ENCODE data around the gene APP. TPM values are rescaled to one million over a fixed set of nuclear protein-coding genes. Genes with fewer than 3 reads are reported as not detected.

The APP gene
- total RNA-seq, 2 experiments from 2014 or later: 39.3 to 39.4 TPM

GRCh38 chr21:26171258-26172100 is 909 bp upstream of the APP start:
- intact Hi-C loops (cut with micrococcal nuclease): loop anchor here (5.0 kb wide), 1 partner anchor 274 kb away; no protein-coding TSS in a partner anchor
- CTCF ChIA-PET: interaction anchor here (0.7 to 2.9 kb wide), 13 partner anchors 10 to 381 kb away, joined by 3 to 17 read pairs (median 5); no protein-coding TSS in a partner anchor
- no peak for ATAC-seq
- peak overlapping the region; percentile 89 for H3K4me3 Mint-ChIP-seq
- peaks cover 10% of the 10 kb centered on the region for H3K27me3 Mint-ChIP-seq
- H3K4me1 Mint-ChIP-seq (ENCODE audit: low read depth): peaks cover 17% of the 10 kb centered on the region
- TF ChIP-seq CTCF (IDR thresholded peaks at IDR 0.05): no peak
- peaks cover 8% of the 10 kb centered on the region for H3K36me3 Mint-ChIP-seq (ENCODE audit: low read depth)
- H3K27ac Mint-ChIP-seq: no peak overlapping the region
- POLR2A ChIA-PET: no interaction called here
- H3K9me3 Mint-ChIP-seq: no peaks in the 10 kb centered on the region
- no peak for DNase-seq

GRCh38 chr21:26169611-26170470 is 729 bp downstream of the APP start:
- Mint-ChIP-seq H3K36me3 (ENCODE audit: low read depth) (peaks cover 8% of the 10 kb centered on the region), H3K4me1 (ENCODE audit: low read depth) (peaks cover 19% of the 10 kb centered on the region), H3K9me3 (no peaks in the 10 kb centered on the region), H3K27me3 (peaks cover 10% of the 10 kb centered on the region), H3K4me3 (peak overlapping the region; percentile 89), H3K27ac (peak overlapping the region; percentile 76)
- intact Hi-C loops (cut with micrococcal nuclease): loop anchor here (5.0 to 10.0 kb wide), 3 partner anchors 95 to 288 kb away; no protein-coding TSS in a partner anchor
- DNase-seq (peak; percentile 45), ATAC-seq (peak; percentile 45)
- CTCF ChIA-PET: interaction anchor here (1.2 to 2.9 kb wide), 9 partner anchors 8 to 561 kb away, joined by 4 to 17 read pairs (median 5); no protein-coding TSS in a partner anchor
- TF ChIP-seq CTCF (IDR thresholded peaks at IDR 0.05): no peak
- POLR2A ChIA-PET: interaction anchor here (0.6 to 1.6 kb wide), 3 partner anchors 12 to 435 kb away, joined by 3 to 4 read pairs (median 4); partner anchors contain the start of genes ATP5PF and GABPA

- ChIA-PET POLR2A (interaction anchor here (1.5 to 1.6 kb wide), 2 partner anchors 11 to 434 kb away, joined by 4 read pairs; partner anchors contain the start of genes ATP5PF and GABPA), CTCF (interaction anchor here (1.6 to 2.9 kb wide), 3 partner anchors 19 to 560 kb away, joined by 4 to 12 read pairs (median 10); no protein-coding TSS in a partner anchor)
- H3K9me3 Mint-ChIP-seq: no peaks in the 10 kb centered on the region
- TF ChIP-seq CTCF (IDR thresholded peaks at IDR 0.05): peak; percentile 38
- peaks cover 10% of the 10 kb centered on the region for H3K27me3 Mint-ChIP-seq
- H3K36me3 Mint-ChIP-seq (ENCODE audit: low read depth): peaks cover 8% of the 10 kb centered on the region
- H3K4me3 Mint-ChIP-seq: peak overlapping the region; percentile 89
- ATAC-seq: peak; percentile 53
- intact Hi-C loops (cut with micrococcal nuclease): loop anchor here (5.0 to 10.0 kb wide), 2 partner anchors 94 to 287 kb away; no protein-coding TSS in a partner anchor
- peaks cover 19% of the 10 kb centered on the region for H3K4me1 Mint-ChIP-seq (ENCODE audit: low read depth)
- peak; percentile 53 for DNase-seq
- H3K27ac Mint-ChIP-seq: peak overlapping the region; percentile 72
Measured at GRCh38 chr21:26169061-26169610, 1.4 kb downstream of the APP start.

DNA sequence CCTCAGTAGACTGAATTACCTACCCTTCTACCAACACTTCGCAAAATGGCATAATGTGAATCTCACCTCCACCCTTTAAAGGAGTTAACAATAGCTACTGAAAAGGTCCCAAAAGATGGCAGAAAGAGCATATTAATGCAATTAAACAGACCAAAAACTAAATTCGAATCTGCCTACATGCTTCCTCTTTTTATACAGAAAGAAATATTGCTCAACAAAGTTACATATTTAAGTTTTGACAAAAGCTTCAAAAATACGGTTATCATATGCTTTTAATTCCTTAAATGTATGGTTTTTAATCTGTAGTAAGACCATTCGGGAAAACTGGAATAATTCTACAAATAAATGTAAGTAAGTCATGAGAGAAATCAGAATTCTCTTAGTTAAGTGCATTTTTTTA is 2.2 kb downstream of the APP start:
- no peak for TF ChIP-seq CTCF (IDR thresholded peaks at IDR 0.05)
- DNase-seq (no peak), ATAC-seq (no peak)
- ChIA-PET CTCF (interaction anchor here (1.2 to 2.9 kb wide), 4 partner anchors 19 to 560 kb away, joined by 4 to 12 read pairs (median 8); no protein-coding TSS in a partner anchor), POLR2A (interaction anchor here (1.0 to 1.6 kb wide), 3 partner anchors 10 to 434 kb away, joined by 3 to 4 read pairs (median 4); partner anchors contain the start of genes ATP5PF and GABPA)
- Mint-ChIP-seq H3K4me1 (ENCODE audit: low read depth) (peaks cover 19% of the 10 kb centered on the region), H3K9me3 (no peaks in the 10 kb centered on the region), H3K36me3 (ENCODE audit: low read depth) (peaks cover 8% of the 10 kb centered on the region), H3K27ac (no peak overlapping the region), H3K4me3 (peak overlapping the region; percentile 89), H3K27me3 (peaks cover 10% of the 10 kb centered on the region)
- intact Hi-C loops (cut with micrococcal nuclease): loop anchor here (5.0 to 10.0 kb wide), 2 partner anchors 94 to 286 kb away; no protein-coding TSS in a partner anchor

Measured in activated CD8-positive, alpha-beta T cell treated with anti-CD3 and anti-CD28 coated beads for 36 hours (primary cell).